Gastrocnemius medialis (tissue), 4 donors: ENCODE results near the gene AGR2. TPM values are rescaled to one million over a fixed set of nuclear protein-coding genes. Genes with fewer than 3 reads are reported as not detected.

Experiments
- ATAC-seq, 2 donors: fragments of 150-250 bp; one replicate each; pipeline ENCODE4 v1.9.1; 2016
- DNase-seq, 2 donors: peaks; one replicate each; pipeline ENCODE4 v3.0.0-alpha.2; 2019
- H3K27ac ChIP-seq, 4 donors: fragments of 200-600 bp; sonication (generic); 1 replicate in 1 of 4; 2 replicates in 3 of 4; pipeline ENCODE4 v1.5.1; 2016 to 2018; ENCODE audit warnings: mild to moderate bottlenecking in 2 of 4, moderate library complexity in 1 of 4
- H3K27me3 ChIP-seq, 3 donors: fragments of 200-600 bp; sonication (generic) in 2 of 3; 1 replicate in 1 of 3; 2 replicates in 2 of 3; pipeline versions ENCODE4 v1.5.1 to v1.6.0; 2016 to 2019; ENCODE audit warnings: mild to moderate bottlenecking in 1 of 3, moderate library complexity in 1 of 3
- H3K36me3 ChIP-seq, 2 donors: fragments of 200-600 bp; sonication (generic) in 1 of 2; one replicate each; pipeline ENCODE4 v1.5.1; 2017 to 2018
- H3K4me1 ChIP-seq, 2 donors: fragments of 200-600 bp; sonication (generic) in 1 of 2; one replicate each; pipeline ENCODE4 v1.5.1; 2016 to 2017; ENCODE audit warnings: mild to moderate bottlenecking in 2 of 2
- H3K4me3 ChIP-seq, 4 donors: fragments of 200-600 bp; sonication (generic) in 3 of 4; 1 replicate in 1 of 4; 2 replicates in 3 of 4; pipeline ENCODE4 v1.5.1; 2016 to 2019; ENCODE audit warnings: mild to moderate bottlenecking in 2 of 4
- H3K9me3 ChIP-seq, 3 donors: fragments of 200-600 bp; sonication (generic) in 2 of 3; 1 replicate in 1 of 3; 2 replicates in 2 of 3; pipeline ENCODE4 v1.5.1; 2016 to 2019
- CTCF ChIP-seq, 5 experiments: fragments of 450-650 bp in 3 of 5; fragments of 200-600 bp in 2 of 5; sonication (generic) in 2 of 5; IDR thresholded peaks in 4 of 5; conservative IDR thresholded peaks in 1 of 5; 1 replicate in 4 of 5; 2 replicates in 1 of 5; pipeline ENCODE4 v1.5.1; 2016 to 2019; ENCODE audit warnings: antibody characterized with exemption in 5 of 5, mild to moderate bottlenecking in 3 of 5, moderate library complexity in 3 of 5
- POLR2A ChIP-seq, 2 donors: fragments of 450-650 bp; IDR thresholded peaks; one replicate each; pipeline ENCODE4 v1.6.1; 2017; ENCODE audit warnings: antibody characterized with exemption in 2 of 2, mild to moderate bottlenecking in 2 of 2, moderate library complexity in 2 of 2
- in situ Hi-C, 4 donors: fragments of 200-750 bp; cut with MboI; loops; one replicate each; pipeline versions ENCODE4 v1.15.0 to v1.8.0; 2017; ENCODE audit warnings: low sequenced_read_pairs in 4 of 4
- intact Hi-C: fragments of 100-400 bp; cut with DNase I; formaldehyde crosslinking; loops from one replicate; pipeline ENCODE4 v1.15.1; 2023; ENCODE audit warnings: low total_unique reads
- total RNA-seq, 4 donors: library from RNA; depleted of rRNA; stranded (reverse); fragments of >200 nt; gene quantifications; one replicate each; pipeline versions ENCODE4 v1.1.0 to v1.2.3, GENCODE V29; 2016

AGR2 gene
- total RNA-seq, 4 donors from 2014 or later, result 1.4 TPM; not detected in 3

- H3K36me3 ChIP-seq, result no peaks in the 10 kb centered on the region
- no peak overlapping the region for H3K27ac ChIP-seq
- no peaks in the 10 kb centered on the region for H3K4me1 ChIP-seq
- no peak for DNase-seq
- TF ChIP-seq CTCF (IDR thresholded peaks at IDR 0.05 in 4 of 5, conservative IDR thresholded peaks at IDR 0.05 in 1 of 5) (no peak), POLR2A (IDR thresholded peaks at IDR 0.05) (no peak)
- in situ Hi-C loops (no loop called here), intact Hi-C loops (no loop called here)
- H3K9me3 ChIP-seq, result no peaks in the 10 kb centered on the region
- ATAC-seq, result no peak
- H3K27me3 ChIP-seq, result no peaks in the 10 kb centered on the region
- H3K4me3 ChIP-seq, result no peak overlapping the region
Measured at GRCh38 chr7:16811551-16811950, 6.8 kb upstream of the AGR2 start.

GRCh38 chr7:16810573-16810972 is 5.8 kb upstream of the AGR2 start:
- no peaks in the 10 kb centered on the region for H3K36me3 ChIP-seq
- TF ChIP-seq POLR2A (IDR thresholded peaks at IDR 0.05) (no peak), CTCF (IDR thresholded peaks at IDR 0.05 in 4 of 5, conservative IDR thresholded peaks at IDR 0.05 in 1 of 5) (no peak)
- no peak overlapping the region for H3K4me3 ChIP-seq
- in situ Hi-C loops, result no loop called here
- no peaks in the 10 kb centered on the region for H3K9me3 ChIP-seq
- no peaks in the 10 kb centered on the region for H3K4me1 ChIP-seq
- no peak overlapping the region for H3K27ac ChIP-seq
- intact Hi-C loops, result no loop called here
- no peak for ATAC-seq
- DNase-seq, result no peak
- no peaks in the 10 kb centered on the region for H3K27me3 ChIP-seq

- TF ChIP-seq CTCF (IDR thresholded peaks at IDR 0.05 in 4 of 5, conservative IDR thresholded peaks at IDR 0.05 in 1 of 5) (no peak), POLR2A (IDR thresholded peaks at IDR 0.05) (no peak)
- DNase-seq (no peak), ATAC-seq (no peak)
- intact Hi-C loops, result no loop called here
- H3K4me1 ChIP-seq, result no peaks in the 10 kb centered on the region
- H3K4me3 ChIP-seq, result no peak overlapping the region
- no peaks in the 10 kb centered on the region for H3K36me3 ChIP-seq
- no peaks in the 10 kb centered on the region for H3K27me3 ChIP-seq
- H3K9me3 ChIP-seq, result no peaks in the 10 kb centered on the region
- no peak overlapping the region for H3K27ac ChIP-seq
- in situ Hi-C loops, result no loop called here
Measured at GRCh38 chr7:16810112-16810511, 5.3 kb upstream of the AGR2 start.

DNA sequence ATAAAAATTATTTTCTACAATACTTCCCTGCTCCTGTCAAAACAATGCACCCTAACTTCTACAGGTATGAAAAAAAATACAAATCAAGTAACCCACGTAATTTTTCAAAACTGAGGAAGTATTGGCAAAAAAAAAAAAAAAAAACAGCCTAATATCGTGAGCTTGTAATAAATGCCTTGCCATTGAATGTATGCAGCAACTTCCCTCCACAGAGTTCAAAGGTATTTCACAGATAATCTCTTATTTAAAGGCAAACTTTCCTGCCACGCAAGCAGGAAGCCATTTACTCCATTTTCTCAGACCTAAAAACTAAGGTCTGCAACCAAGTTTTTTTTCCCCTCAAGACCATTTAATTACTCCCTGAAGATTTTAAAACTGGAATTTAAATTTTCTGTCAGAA is 642 bp upstream of the AGR2 start:
- H3K36me3 ChIP-seq, result no peaks in the 10 kb centered on the region
- no peak overlapping the region for H3K27ac ChIP-seq
- in situ Hi-C loops (no loop called here), intact Hi-C loops (no loop called here)
- H3K4me1 ChIP-seq, result no peaks in the 10 kb centered on the region
- no peak for ATAC-seq
- H3K4me3 ChIP-seq, result no peak overlapping the region
- no peaks in the 10 kb centered on the region for H3K9me3 ChIP-seq
- TF ChIP-seq CTCF (IDR thresholded peaks at IDR 0.05 in 4 of 5, conservative IDR thresholded peaks at IDR 0.05 in 1 of 5) (no peak), POLR2A (IDR thresholded peaks at IDR 0.05) (no peak)
- DNase-seq, result no peak
- H3K27me3 ChIP-seq, result no peaks in the 10 kb centered on the region

- no peaks in the 10 kb centered on the region for H3K36me3 ChIP-seq
- H3K4me3 ChIP-seq, result no peak overlapping the region
- no peak overlapping the region for H3K27ac ChIP-seq
- in situ Hi-C loops (no loop called here), intact Hi-C loops (no loop called here)
- no peak for DNase-seq
- ATAC-seq, result no peak
- no peaks in the 10 kb centered on the region for H3K9me3 ChIP-seq
- H3K4me1 ChIP-seq, result no peaks in the 10 kb centered on the region
- TF ChIP-seq CTCF (IDR thresholded peaks at IDR 0.05 in 4 of 5, conservative IDR thresholded peaks at IDR 0.05 in 1 of 5), result no peak
- no peak for TF ChIP-seq POLR2A (IDR thresholded peaks at IDR 0.05)
- no peaks in the 10 kb centered on the region for H3K27me3 ChIP-seq
Measured at GRCh38 chr7:16803881-16804673, 722 bp downstream of the AGR2 start.
